ENCODE measurements around the gene OMP. TPM values are rescaled to one million over a fixed set of nuclear protein-coding genes. Genes with fewer than 3 reads are reported as not detected.

Gene OMP
- total and polyA plus RNA-seq, 2 donors (not counting 1 experiment from before 2014, with no cell fraction given): not detected

DNA sequence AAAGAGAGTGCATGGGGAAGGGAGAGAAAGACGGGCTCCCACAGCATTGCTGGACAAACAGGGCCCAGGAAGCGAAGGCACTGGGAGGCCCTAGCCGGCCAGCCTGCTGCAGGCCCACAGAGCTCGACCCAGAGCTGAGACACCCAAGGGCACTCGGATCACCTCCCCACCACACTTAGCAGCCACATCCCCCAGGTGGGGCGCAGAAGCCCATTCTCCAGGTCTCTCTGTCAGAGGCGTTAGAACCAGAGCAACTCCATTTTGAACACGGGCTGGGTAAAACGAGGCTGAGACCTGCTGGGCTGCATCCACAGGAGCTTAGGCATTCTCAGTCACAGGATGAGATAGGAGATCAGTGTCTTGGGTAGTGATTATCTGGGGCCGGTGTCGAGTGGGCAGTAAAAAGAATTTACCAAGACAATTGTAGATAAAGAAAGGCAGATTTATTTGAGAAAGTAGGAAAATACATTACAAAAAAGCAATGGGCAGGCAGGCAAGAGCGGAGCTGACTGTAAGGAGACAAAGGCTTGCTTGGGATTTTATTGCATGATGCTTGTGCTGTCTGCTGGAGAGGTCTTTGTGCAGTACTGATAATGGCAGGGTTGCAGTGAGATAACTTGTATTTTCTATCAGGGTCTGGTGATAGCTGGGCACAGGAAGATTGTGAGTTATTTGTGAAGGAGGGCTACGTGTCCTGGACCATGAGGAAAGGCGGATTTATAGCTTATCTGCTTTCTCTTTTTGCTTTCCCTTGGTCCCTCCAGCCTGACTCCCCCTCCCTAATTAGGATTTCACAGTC is 49.2 kb upstream of the OMP start:
- TF ChIP-seq EZH2 (IDR thresholded peaks at IDR 0.05; ENCODE audit: borderline replicate concordance, insufficient read depth, low read depth, low read length, poor library complexity, severe bottlenecking): no peak
- TF ChIP-seq, protein P1, sequence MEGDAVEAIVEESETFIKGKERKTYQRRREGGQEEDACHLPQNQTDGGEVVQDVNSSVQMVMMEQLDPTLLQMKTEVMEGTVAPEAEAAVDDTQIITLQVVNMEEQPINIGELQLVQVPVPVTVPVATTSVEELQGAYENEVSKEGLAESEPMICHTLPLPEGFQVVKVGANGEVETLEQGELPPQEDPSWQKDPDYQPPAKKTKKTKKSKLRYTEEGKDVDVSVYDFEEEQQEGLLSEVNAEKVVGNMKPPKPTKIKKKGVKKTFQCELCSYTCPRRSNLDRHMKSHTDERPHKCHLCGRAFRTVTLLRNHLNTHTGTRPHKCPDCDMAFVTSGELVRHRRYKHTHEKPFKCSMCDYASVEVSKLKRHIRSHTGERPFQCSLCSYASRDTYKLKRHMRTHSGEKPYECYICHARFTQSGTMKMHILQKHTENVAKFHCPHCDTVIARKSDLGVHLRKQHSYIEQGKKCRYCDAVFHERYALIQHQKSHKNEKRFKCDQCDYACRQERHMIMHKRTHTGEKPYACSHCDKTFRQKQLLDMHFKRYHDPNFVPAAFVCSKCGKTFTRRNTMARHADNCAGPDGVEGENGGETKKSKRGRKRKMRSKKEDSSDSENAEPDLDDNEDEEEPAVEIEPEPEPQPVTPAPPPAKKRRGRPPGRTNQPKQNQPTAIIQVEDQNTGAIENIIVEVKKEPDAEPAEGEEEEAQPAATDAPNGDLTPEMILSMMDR (IDR thresholded peaks at IDR 0.05): no peak
- 94% methylated on average over 9 of the region's 14 CpGs for WGBS (ENCODE audit: insufficient coverage)
- H3K36me3 ChIP-seq (replicated peaks in 1 of 2; ENCODE audit: control extremely low read depth in 1 of 2, control insufficient read depth in 1 of 2, extremely low read depth in 1 of 2, insufficient read depth in 2 of 2, low read length in 1 of 2): no peaks in the 10 kb centered on the region
- H3K4me3 ChIP-seq (ENCODE audit: control extremely low read depth in 1 of 5, extremely low read depth in 1 of 5, insufficient read depth in 1 of 5, low read depth in 2 of 5, low read length in 4 of 5): no peak overlapping the region
- H3K9ac ChIP-seq (ENCODE audit: low read length): no peak overlapping the region
- H3K4me2 ChIP-seq (replicated peaks; ENCODE audit: low read depth, low read length, poor library complexity, severe bottlenecking): no peak overlapping the region
- Mint-ChIP-seq H3K27ac (no peak overlapping the region), H3K9me3 (ENCODE audit: insufficient read depth) (peaks cover 3% of the 10 kb centered on the region), H3K4me3 (no peak overlapping the region), H3K27me3 (peaks cover 4% of the 10 kb centered on the region), H3K4me1 (no peaks in the 10 kb centered on the region)
- H3K9me3 ChIP-seq (ENCODE audit: control extremely low read depth in 1 of 3, control insufficient read depth in 2 of 3, insufficient read depth in 1 of 3, low read length in 2 of 3): peaks cover 0 to 19% (median 10%) of the 10 kb centered on the region in 3 donors
- H3K27ac ChIP-seq (ENCODE audit: low read length in 2 of 2): no peak overlapping the region
- no peaks in the 10 kb centered on the region for H3K79me2 ChIP-seq (ENCODE audit: control insufficient read depth, insufficient read depth, low read length)
- H4K20me1 ChIP-seq (ENCODE audit: control insufficient read depth, insufficient read depth, low read length, poor library complexity, severe bottlenecking): no peaks in the 10 kb centered on the region
- POLR2A ChIA-PET: no interaction called here
- DNase-seq (no peak), ATAC-seq (ENCODE audit: low read depth) (no peak)
- no peak overlapping the region for H2AFZ ChIP-seq (ENCODE audit: insufficient read depth, low read depth, low read length, poor library complexity, severe bottlenecking)
- CTCF ChIA-PET: interaction anchor here (1.2 to 6.3 kb wide), 2 partner anchors 37 to 38 kb away, joined by 5 to 73 read pairs; no protein-coding TSS in a partner anchor
- H3K4me1 ChIP-seq (ENCODE audit: control insufficient read depth in 2 of 2, insufficient read depth in 2 of 2, low read length in 2 of 2): no peaks in the 10 kb centered on the region
- H3K27me3 ChIP-seq (replicated peaks in 1 of 4; ENCODE audit: control extremely low read depth in 1 of 4, control insufficient read depth in 3 of 4, insufficient read depth in 4 of 4, low read length in 3 of 4): peaks cover 0 to 7% (median 0%) of the 10 kb centered on the region in 4 experiments
- intact Hi-C loops (cut with micrococcal nuclease): no loop called here

DNA sequence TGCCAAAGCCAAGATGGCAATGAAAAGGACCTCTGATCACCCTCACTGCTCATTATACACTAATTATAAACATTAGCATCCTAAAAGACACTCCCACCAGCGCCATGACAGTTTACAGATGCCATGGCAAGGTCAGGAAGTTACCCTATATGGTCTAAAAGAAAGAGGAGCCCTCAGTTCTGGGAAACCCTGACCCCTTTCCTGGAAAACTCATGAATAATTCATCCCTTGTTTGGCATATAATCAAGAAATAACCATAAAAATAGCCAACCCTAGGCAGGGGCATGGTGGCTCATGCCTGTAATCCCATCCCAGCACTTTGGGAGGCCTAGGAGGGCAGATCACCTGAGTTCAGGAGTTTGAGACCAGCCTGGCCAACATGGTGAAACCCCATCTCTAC is 48.6 kb upstream of the OMP start:
- 50% methylated on average over 1 of the region's 1 CpG for WGBS (ENCODE audit: insufficient coverage)
- no peak overlapping the region for H3K4me2 ChIP-seq (replicated peaks; ENCODE audit: low read depth, low read length, poor library complexity, severe bottlenecking)
- Mint-ChIP-seq H3K27ac (no peak overlapping the region), H3K27me3 (peaks cover 4% of the 10 kb centered on the region), H3K9me3 (ENCODE audit: insufficient read depth) (peaks cover 3% of the 10 kb centered on the region), H3K4me3 (no peak overlapping the region), H3K4me1 (no peaks in the 10 kb centered on the region)
- no peak overlapping the region for H3K27ac ChIP-seq (ENCODE audit: low read length in 2 of 2)
- H3K4me3 ChIP-seq (ENCODE audit: control extremely low read depth in 1 of 5, extremely low read depth in 1 of 5, insufficient read depth in 1 of 5, low read depth in 2 of 5, low read length in 4 of 5): no peak overlapping the region
- H3K36me3 ChIP-seq (replicated peaks in 1 of 2; ENCODE audit: control extremely low read depth in 1 of 2, control insufficient read depth in 1 of 2, extremely low read depth in 1 of 2, insufficient read depth in 2 of 2, low read length in 1 of 2): no peaks in the 10 kb centered on the region
- no peaks in the 10 kb centered on the region for H3K79me2 ChIP-seq (ENCODE audit: control insufficient read depth, insufficient read depth, low read length)
- no peaks in the 10 kb centered on the region for H4K20me1 ChIP-seq (ENCODE audit: control insufficient read depth, insufficient read depth, low read length, poor library complexity, severe bottlenecking)
- TF ChIP-seq, protein P1 (IDR thresholded peaks at IDR 0.05): no peak
- TF ChIP-seq EZH2 (IDR thresholded peaks at IDR 0.05; ENCODE audit: borderline replicate concordance, insufficient read depth, low read depth, low read length, poor library complexity, severe bottlenecking): no peak
- H3K9me3 ChIP-seq (ENCODE audit: control extremely low read depth in 1 of 3, control insufficient read depth in 2 of 3, insufficient read depth in 1 of 3, low read length in 2 of 3): peaks cover 0 to 19% (median 10%) of the 10 kb centered on the region in 3 donors
- H3K27me3 ChIP-seq (replicated peaks in 1 of 4; ENCODE audit: control extremely low read depth in 1 of 4, control insufficient read depth in 3 of 4, insufficient read depth in 4 of 4, low read length in 3 of 4): peaks cover 0 to 7% (median 0%) of the 10 kb centered on the region in 4 experiments
- CTCF ChIA-PET: interaction anchor here (1.2 kb wide), 1 partner anchor 38 kb away, joined by 5 read pairs; no protein-coding TSS in a partner anchor
- POLR2A ChIA-PET: no interaction called here
- H3K9ac ChIP-seq (ENCODE audit: low read length): no peak overlapping the region
- DNase-seq (no peak), ATAC-seq (ENCODE audit: low read depth) (no peak)
- H2AFZ ChIP-seq (ENCODE audit: insufficient read depth, low read depth, low read length, poor library complexity, severe bottlenecking): no peak overlapping the region
- H3K4me1 ChIP-seq (ENCODE audit: control insufficient read depth in 2 of 2, insufficient read depth in 2 of 2, low read length in 2 of 2): no peaks in the 10 kb centered on the region
- intact Hi-C loops (cut with micrococcal nuclease): no loop called here
